ENCODE results near the gene TMEM187. TPM values are rescaled to one million over a fixed set of nuclear protein-coding genes. Genes with fewer than 3 reads are reported as not detected.
"Not testable (repeated sequence)": the region's sequence is repeated elsewhere in the genome, so short reads cannot be mapped to it uniquely, and the experiment has no call there.

TMEM187 gene
- total and polyA plus RNA-seq, 2 donors (not counting 1 experiment from before 2014, with no cell fraction given) = 5.5 to 6.4 TPM

- ATAC-seq (ENCODE audit: low read depth) (no peak), DNase-seq (no peak)
- H3K9me3 ChIP-seq (ENCODE audit: control extremely low read depth in 1 of 3, control insufficient read depth in 2 of 3, insufficient read depth in 1 of 3, low read length in 2 of 3) = no peaks in the 10 kb centered on the region
- Mint-ChIP-seq H3K27me3 (no peaks in the 10 kb centered on the region), H3K27ac (no peak overlapping the region), H3K4me3 (no peak overlapping the region), H3K4me1 (no peaks in the 10 kb centered on the region), H3K9me3 (ENCODE audit: insufficient read depth) (no peaks in the 10 kb centered on the region)
- no peaks in the 10 kb centered on the region for H3K4me1 ChIP-seq (ENCODE audit: control insufficient read depth in 2 of 2, insufficient read depth in 2 of 2, low read length in 2 of 2)
- H3K4me3 ChIP-seq (ENCODE audit: control extremely low read depth in 1 of 5, extremely low read depth in 1 of 5, insufficient read depth in 1 of 5, low read depth in 2 of 5, low read length in 4 of 5) = no peak overlapping the region
- intact Hi-C loops (cut with micrococcal nuclease) = no loop called here
- no peak overlapping the region for H3K4me2 ChIP-seq (replicated peaks; ENCODE audit: low read depth, low read length, poor library complexity, severe bottlenecking)
- no peak overlapping the region for H3K27ac ChIP-seq (ENCODE audit: low read length in 2 of 2)
- no peaks in the 10 kb centered on the region for H3K36me3 ChIP-seq (replicated peaks in 1 of 2; ENCODE audit: control extremely low read depth in 1 of 2, control insufficient read depth in 1 of 2, extremely low read depth in 1 of 2, insufficient read depth in 2 of 2, low read length in 1 of 2)
- H4K20me1 ChIP-seq (ENCODE audit: control insufficient read depth, insufficient read depth, low read length, poor library complexity, severe bottlenecking) = no peaks in the 10 kb centered on the region
- WGBS (ENCODE audit: insufficient coverage) = 87% methylated on average over 5 of the region's 10 CpGs
- ChIA-PET CTCF (no interaction called here), POLR2A (no interaction called here)
- no peak overlapping the region for H3K9ac ChIP-seq (ENCODE audit: low read length)
- no peaks in the 10 kb centered on the region for H3K27me3 ChIP-seq (replicated peaks in 1 of 4; ENCODE audit: control extremely low read depth in 1 of 4, control insufficient read depth in 3 of 4, insufficient read depth in 4 of 4, low read length in 3 of 4)
- H3K79me2 ChIP-seq (ENCODE audit: control insufficient read depth, insufficient read depth, low read length) = no peaks in the 10 kb centered on the region
- no peak for TF ChIP-seq EZH2 (IDR thresholded peaks at IDR 0.05; ENCODE audit: borderline replicate concordance, insufficient read depth, low read depth, low read length, poor library complexity, severe bottlenecking)
- no peak for TF ChIP-seq CTCF (IDR thresholded peaks at IDR 0.05)
- no peak overlapping the region for H2AFZ ChIP-seq (ENCODE audit: insufficient read depth, low read depth, low read length, poor library complexity, severe bottlenecking)
Observed at GRCh38 chrX:153993978-153994377, 21.4 kb downstream of the TMEM187 start.

GRCh38 chrX:153994398-153994797 lies 21.8 kb downstream of the TMEM187 start:
- H3K4me1 ChIP-seq (ENCODE audit: control insufficient read depth in 2 of 2, insufficient read depth in 2 of 2, low read length in 2 of 2); H3K27me3 Mint-ChIP-seq; ATAC-seq (ENCODE audit: low read depth); H4K20me1 ChIP-seq (ENCODE audit: control insufficient read depth, insufficient read depth, low read length, poor library complexity, severe bottlenecking); POLR2A ChIA-PET; H3K4me3 Mint-ChIP-seq; H3K9ac ChIP-seq (ENCODE audit: low read length); H3K27me3 ChIP-seq (replicated peaks in 1 of 4; ENCODE audit: control extremely low read depth in 1 of 4, control insufficient read depth in 3 of 4, insufficient read depth in 4 of 4, low read length in 3 of 4); H3K79me2 ChIP-seq (ENCODE audit: control insufficient read depth, insufficient read depth, low read length); H3K4me1 Mint-ChIP-seq; H3K27ac Mint-ChIP-seq; CTCF ChIA-PET; intact Hi-C loops (cut with micrococcal nuclease); DNase-seq; H3K4me2 ChIP-seq (replicated peaks; ENCODE audit: low read depth, low read length, poor library complexity, severe bottlenecking); H3K36me3 ChIP-seq (replicated peaks in 1 of 2; ENCODE audit: control extremely low read depth in 1 of 2, control insufficient read depth in 1 of 2, extremely low read depth in 1 of 2, insufficient read depth in 2 of 2, low read length in 1 of 2); H3K9me3 Mint-ChIP-seq (ENCODE audit: insufficient read depth); H3K27ac ChIP-seq (ENCODE audit: low read length in 2 of 2); H3K4me3 ChIP-seq (ENCODE audit: control extremely low read depth in 1 of 5, extremely low read depth in 1 of 5, insufficient read depth in 1 of 5, low read depth in 2 of 5, low read length in 4 of 5); H2AFZ ChIP-seq (ENCODE audit: insufficient read depth, low read depth, low read length, poor library complexity, severe bottlenecking); H3K9me3 ChIP-seq (ENCODE audit: control extremely low read depth in 1 of 3, control insufficient read depth in 2 of 3, insufficient read depth in 1 of 3, low read length in 2 of 3): not testable (repeated sequence)
- WGBS (ENCODE audit: insufficient coverage) = no CpG with 5 or more reads among the region's 5 CpGs
